ENCODE measurements around the gene RDH14.
A peak's percentile ranks its signal among the peaks of the same experiment; 100 is the strongest.

Gene RDH14

DNA sequence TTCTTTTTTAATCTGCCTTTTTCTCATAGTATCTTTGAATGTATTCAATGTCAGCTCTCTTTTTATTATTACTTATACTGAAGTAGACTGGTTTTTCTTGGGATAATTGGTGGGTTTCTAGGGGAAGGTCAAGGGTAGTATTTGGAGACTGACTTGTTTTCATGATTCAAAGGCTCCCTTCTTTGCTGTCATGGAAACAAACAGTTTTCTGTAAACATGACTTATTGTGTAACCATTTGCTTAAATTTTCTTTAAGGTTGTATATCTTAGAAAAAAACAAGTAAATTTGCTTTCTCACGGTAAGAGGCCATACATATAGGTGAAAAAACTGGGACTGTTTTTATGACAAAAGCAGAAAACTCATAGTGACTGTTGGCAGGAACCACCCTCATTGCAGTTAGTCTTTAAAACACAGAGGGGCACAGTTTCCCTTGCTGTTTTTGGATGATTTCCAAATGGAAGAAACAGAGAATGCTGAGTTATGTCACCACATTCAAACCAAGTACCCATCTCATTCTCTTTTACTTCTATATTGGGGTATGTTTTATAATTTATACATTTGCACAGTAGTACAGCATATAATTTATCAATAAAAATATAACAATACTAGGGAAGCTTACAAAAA is 5.8 kb upstream of the RDH14 start:
- TF ChIP-seq, protein P1, sequence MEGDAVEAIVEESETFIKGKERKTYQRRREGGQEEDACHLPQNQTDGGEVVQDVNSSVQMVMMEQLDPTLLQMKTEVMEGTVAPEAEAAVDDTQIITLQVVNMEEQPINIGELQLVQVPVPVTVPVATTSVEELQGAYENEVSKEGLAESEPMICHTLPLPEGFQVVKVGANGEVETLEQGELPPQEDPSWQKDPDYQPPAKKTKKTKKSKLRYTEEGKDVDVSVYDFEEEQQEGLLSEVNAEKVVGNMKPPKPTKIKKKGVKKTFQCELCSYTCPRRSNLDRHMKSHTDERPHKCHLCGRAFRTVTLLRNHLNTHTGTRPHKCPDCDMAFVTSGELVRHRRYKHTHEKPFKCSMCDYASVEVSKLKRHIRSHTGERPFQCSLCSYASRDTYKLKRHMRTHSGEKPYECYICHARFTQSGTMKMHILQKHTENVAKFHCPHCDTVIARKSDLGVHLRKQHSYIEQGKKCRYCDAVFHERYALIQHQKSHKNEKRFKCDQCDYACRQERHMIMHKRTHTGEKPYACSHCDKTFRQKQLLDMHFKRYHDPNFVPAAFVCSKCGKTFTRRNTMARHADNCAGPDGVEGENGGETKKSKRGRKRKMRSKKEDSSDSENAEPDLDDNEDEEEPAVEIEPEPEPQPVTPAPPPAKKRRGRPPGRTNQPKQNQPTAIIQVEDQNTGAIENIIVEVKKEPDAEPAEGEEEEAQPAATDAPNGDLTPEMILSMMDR (IDR thresholded peaks at IDR 0.05; ENCODE audit: borderline replicate concordance, insufficient read depth, low read depth, low read length): no peak
- no peak overlapping the region for H3K4me3 ChIP-seq (ENCODE audit: low read depth, low read length)

DNA sequence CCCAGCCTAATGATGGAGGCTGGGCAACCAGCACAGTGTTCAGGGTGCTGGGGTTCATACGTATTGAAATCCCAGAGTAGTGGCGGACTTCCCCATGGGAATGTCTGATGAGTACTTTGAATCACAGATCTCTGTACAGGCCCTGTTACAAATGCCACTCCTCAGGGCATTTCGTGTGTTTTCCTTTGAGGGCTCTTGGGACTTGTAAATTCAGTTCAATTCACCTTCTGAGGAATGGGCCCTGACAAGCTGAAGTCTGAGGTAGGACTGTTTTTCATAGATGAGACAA is 288 bp upstream of the RDH14 start:
- H3K4me3 ChIP-seq (ENCODE audit: low read depth, low read length): peak overlapping the region; percentile 69
- TF ChIP-seq, protein P1 (IDR thresholded peaks at IDR 0.05; ENCODE audit: borderline replicate concordance, insufficient read depth, low read depth, low read length): no peak

DNA sequence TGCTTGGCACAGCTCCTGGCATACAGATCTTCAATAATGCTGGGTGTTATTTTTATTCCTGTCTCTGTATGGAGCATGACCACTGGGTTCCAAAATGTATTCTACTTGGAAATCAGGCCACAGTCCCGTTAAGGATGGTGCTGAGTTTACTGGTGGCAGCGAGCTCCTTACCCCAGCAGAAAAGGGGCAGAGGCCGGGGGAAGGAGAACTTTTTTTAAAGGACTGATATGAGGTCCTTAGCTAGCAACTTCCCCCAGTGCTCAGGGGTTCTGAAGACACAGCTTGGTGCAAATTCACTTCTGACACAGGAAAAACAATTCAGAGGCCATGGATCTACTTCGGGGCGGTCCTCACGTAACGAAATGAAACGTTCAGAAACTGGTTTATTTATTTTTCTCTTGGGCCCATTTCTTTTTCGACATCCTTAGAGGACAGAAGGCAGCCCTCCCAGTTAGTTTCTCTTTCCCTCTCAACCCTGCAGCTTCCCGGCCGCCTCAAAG is 872 bp downstream of the RDH14 start:
- TF ChIP-seq, protein P1 (IDR thresholded peaks at IDR 0.05; ENCODE audit: borderline replicate concordance, insufficient read depth, low read depth, low read length): no peak
- peak overlapping the region; percentile 69 for H3K4me3 ChIP-seq (ENCODE audit: low read depth, low read length)

DNA sequence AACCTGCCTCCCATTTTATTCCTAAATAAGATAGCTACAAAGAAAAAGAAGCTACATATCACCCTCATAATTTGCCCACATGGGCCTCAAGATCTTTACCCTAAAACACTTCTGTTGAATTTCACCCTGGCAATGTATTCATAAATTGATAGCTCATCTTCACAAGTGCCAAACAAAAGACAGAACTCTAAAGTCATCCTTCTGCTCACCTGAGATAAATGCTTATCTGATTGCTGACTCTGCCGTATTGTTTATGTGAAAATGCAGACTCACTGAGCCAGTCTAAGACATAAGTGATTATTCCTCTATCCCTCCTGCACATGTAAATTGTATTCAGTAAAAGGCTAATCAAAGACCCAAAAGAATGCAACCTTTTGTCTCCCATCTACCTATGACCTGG is 2.0 kb downstream of the RDH14 start:
- TF ChIP-seq, protein P1 (IDR thresholded peaks at IDR 0.05; ENCODE audit: borderline replicate concordance, insufficient read depth, low read depth, low read length): no peak
- H3K4me3 ChIP-seq (ENCODE audit: low read depth, low read length): no peak overlapping the region

DNA sequence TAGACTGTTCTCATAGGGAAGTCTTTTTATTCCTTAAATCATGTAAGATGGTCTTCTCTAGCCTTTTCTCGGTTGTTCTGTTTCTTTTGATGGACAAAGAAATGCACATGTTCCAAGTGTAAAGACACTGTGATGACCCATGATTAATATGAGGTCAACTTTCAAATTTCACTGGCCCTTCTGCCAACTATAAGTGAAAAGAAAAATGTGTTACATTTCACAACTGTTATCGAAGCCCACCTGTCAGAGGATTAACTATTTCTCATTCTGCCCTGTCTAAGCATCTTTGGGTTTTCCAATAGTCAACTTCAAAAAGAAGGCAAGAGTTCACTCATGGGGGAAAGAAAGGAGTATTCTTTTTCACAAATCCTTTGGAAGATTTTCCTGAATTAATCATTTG is 3.3 kb downstream of the RDH14 start:
- H3K4me3 ChIP-seq (ENCODE audit: low read depth, low read length): no peak overlapping the region
- TF ChIP-seq, protein P1 (IDR thresholded peaks at IDR 0.05; ENCODE audit: borderline replicate concordance, insufficient read depth, low read depth, low read length): no peak

DNA sequence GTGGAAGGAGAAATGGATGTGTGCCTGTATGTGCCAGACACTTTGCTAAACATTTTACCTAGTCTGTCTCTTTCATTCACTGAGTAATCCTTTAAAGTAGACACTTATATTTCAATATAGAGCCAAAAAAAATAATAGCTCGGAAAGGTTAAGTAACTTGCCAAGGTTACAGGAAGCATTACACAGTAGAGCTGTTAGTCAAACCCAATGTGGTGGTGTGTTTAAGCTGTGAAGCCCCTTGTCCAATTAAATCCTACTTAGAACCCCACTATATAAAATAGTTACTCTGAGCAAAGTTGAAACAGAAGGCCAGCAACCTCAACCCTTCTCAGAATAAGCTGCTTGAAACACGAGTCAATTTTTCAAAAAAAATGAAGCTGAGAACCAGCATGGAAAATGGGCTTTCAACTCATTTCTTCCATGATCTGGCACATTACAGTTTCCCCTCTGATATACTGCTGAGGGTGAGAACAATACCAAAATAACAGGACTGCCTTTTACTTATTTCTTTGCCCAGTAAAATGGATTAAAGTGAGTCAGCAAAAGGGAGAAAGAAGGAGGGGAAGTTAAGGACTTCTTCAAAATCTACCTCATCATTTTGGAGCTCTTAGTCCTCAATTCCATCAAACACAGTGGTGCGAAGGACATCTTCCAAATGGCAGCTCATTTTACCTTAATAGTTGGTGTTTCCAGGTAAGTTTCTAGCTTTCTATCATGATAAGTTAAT is 7.9 kb downstream of the RDH14 start:
- no peak overlapping the region for H3K4me3 ChIP-seq (ENCODE audit: low read depth, low read length)
- TF ChIP-seq, protein P1 (IDR thresholded peaks at IDR 0.05; ENCODE audit: borderline replicate concordance, insufficient read depth, low read depth, low read length): no peak

DNA sequence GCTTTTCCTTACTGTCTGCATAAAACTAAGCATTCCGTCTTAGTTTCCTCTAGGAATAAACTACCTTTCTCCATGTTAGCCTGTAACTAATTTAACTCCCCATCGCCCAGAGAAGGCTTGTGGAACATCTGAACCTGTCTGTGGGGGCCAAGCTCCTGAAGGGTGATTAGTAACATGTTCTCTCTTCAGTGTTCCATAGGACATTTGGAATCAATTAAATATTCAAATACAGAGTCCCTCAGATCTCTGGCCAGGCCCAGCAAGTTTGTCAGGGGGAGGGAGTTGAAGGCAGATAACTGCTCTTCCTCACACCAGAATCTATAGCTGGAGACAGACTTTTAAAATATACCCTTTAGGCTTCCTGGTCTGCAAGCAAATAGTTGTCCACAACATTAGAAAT is 8.8 kb downstream of the RDH14 start:
- TF ChIP-seq, protein P1 (IDR thresholded peaks at IDR 0.05; ENCODE audit: borderline replicate concordance, insufficient read depth, low read depth, low read length): no peak

More for the DNA sequence above, 8.8 kb downstream of the RDH14 start:
- H3K4me3 ChIP-seq (ENCODE audit: low read depth, low read length): no peak overlapping the region
